OCI-LY1 (cell line): ENCODE measurements around the gene NKIRAS2.

Experiments used
- H2AFZ ChIP-seq: fragments of 200-600 bp; sonication (generic), shearing (Covaris generic); 2 replicates; pipeline ENCODE4 v1.6.0; 2014; ENCODE audit warnings: antibody characterized with exemption, mild to moderate bottlenecking, low read length
- H3F3A ChIP-seq: fragments of 200-600 bp; sonication (generic), shearing (Covaris generic); 2 replicates; pipeline ENCODE4 v1.6.0; 2014; ENCODE audit warnings: mild to moderate bottlenecking, antibody characterized with exemption, low read length, moderate library complexity; ENCODE audit not compliant: insufficient read depth
- H3K27ac ChIP-seq: fragments of 200-600 bp; sonication (generic); 2 replicates; pipeline ENCODE4 v1.5.1; 2014; ENCODE audit warnings: low read length, mixed run types, mild to moderate bottlenecking, low read depth; ENCODE audit not compliant: poor library complexity, severe bottlenecking
- H3K27me3 ChIP-seq: fragments of 200-600 bp; sonication (generic); 2 replicates; pipeline ENCODE4 v1.6.0; 2014; ENCODE audit warnings: antibody characterized with exemption, mild to moderate bottlenecking, low read length, moderate library complexity; ENCODE audit not compliant: insufficient read depth
- H3K36me3 ChIP-seq: fragments of 200-600 bp; sonication (generic); 2 replicates; pipeline ENCODE4 v1.6.1; 2014; ENCODE audit warnings: mild to moderate bottlenecking, antibody characterized with exemption, low read length, moderate library complexity, mixed read lengths; ENCODE audit not compliant: insufficient read depth
- H3K4me1 ChIP-seq: fragments of 200-600 bp; sonication (generic); 2 replicates; pipeline ENCODE4 v1.5.1; 2014; ENCODE audit warnings: mild to moderate bottlenecking, low read length, moderate library complexity; ENCODE audit not compliant: insufficient read depth, severe bottlenecking
- H3K4me2 ChIP-seq: fragments of 200-600 bp; sonication (generic), shearing (Covaris generic); 2 replicates; pipeline ENCODE4 v1.6.1; 2014; ENCODE audit warnings: low read length
- H3K4me3 ChIP-seq: fragments of 200-600 bp; sonication (generic); 2 replicates; pipeline ENCODE4 v1.5.1; 2014; ENCODE audit warnings: low read length, low read depth, mild to moderate bottlenecking, mixed read lengths; ENCODE audit not compliant: poor library complexity, severe bottlenecking
- H3K79me2 ChIP-seq: fragments of 200-600 bp; shearing (Covaris generic); 2 replicates; pipeline ENCODE4 v1.6.1; 2016; ENCODE audit warnings: mixed run types, low read length, mixed read lengths; ENCODE audit not compliant: insufficient read depth
- H3K9ac ChIP-seq: fragments of 200-600 bp; sonication (generic), shearing (Covaris generic); 2 replicates; pipeline ENCODE4 v1.6.1; 2014; ENCODE audit warnings: mild to moderate bottlenecking, low read length, mixed read lengths
- H3K9me2 ChIP-seq: fragments of 200-600 bp; sonication (generic), shearing (Covaris generic); 2 replicates; pipeline ENCODE4 v1.6.1; 2014; ENCODE audit warnings: low read depth, mild to moderate bottlenecking, low read length, mixed read lengths
- H3K9me3 ChIP-seq: fragments of 200-600 bp; shearing (Covaris generic); 2 replicates; pipeline ENCODE4 v1.6.1; 2014; ENCODE audit warnings: low read length, mixed read lengths
- H4K20me1 ChIP-seq: fragments of 200-600 bp; sonication (generic), shearing (Covaris generic); 2 replicates; pipeline ENCODE4 v1.6.0; 2016; ENCODE audit warnings: mild to moderate bottlenecking, low read length; ENCODE audit not compliant: insufficient read depth
- EZH2 ChIP-seq: fragments of 200-600 bp; sonication (generic), shearing (Covaris generic); IDR thresholded peaks from 2 replicates; pipeline ENCODE4 v1.8.0; 2017; ENCODE audit warnings: borderline replicate concordance, mixed run types, mild to moderate bottlenecking, antibody characterized with exemption, low read length, moderate library complexity, mixed read lengths
- TF ChIP-seq, protein P1 (sequence below): fragments of 200-600 bp; sonication (generic), shearing (Covaris generic); IDR thresholded peaks from 2 replicates; pipeline ENCODE4 v1.5.1; 2017; ENCODE audit warnings: mild to moderate bottlenecking, antibody characterized with exemption, low read length, moderate library complexity, mixed read lengths

NKIRAS2 gene

DNA sequence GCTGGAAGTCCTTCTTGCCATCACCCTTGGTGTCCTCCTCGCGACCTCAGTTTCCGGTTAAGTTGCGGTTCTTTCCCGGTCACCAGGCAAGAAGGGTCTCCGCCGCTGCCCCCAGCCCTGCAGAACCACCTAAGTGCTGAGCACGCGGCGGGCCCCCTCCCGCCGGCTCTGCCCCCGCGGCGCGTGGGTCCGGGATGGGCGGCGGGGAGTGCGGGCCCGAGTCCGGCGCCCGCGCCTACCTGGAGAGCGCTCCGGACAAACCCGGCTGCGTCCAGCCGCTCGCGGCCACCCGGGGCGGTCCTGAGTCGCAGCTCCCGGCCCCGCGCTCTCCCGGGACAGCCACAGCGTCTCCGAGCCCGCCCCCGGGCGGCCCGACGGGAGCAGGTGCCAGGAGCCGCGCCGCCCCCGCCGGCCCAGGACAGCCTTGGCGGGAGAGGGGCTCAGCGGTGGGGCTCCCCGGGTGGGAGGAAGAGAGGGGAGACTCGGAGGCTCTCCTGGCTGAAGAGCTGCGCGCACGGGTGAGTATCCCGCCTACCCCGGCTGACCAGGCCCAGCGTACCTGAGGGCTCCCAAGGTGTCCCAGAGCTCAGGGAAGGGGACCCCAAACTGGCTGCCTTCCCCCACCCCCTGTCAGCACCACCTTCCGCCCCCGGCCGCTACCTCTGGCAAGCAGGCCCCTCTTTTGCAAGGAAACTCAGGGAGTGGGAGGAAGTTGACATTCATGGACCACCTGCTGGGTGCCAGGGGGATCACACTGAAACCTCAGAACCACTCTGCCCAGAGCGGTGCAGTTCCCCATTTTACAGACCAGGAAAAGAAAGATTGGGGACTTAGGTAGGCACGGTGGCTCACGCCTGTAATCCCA lies 52.7 kb downstream of the NKIRAS2 start:
- Histone ChIP-seq H3K27me3 (peaks cover 4% of the 10 kb centered on the region), H3K4me2 (0 out of 2 replicates have a peak overlapping the region, but pooled peaks have one; percentile 25), H3F3A (no peaks in the 10 kb centered on the region), H3K9me2 (no peaks in the 10 kb centered on the region), H3K27ac (no peak overlapping the region), H3K4me1 (no peaks in the 10 kb centered on the region), H3K9me3 (no peaks in the 10 kb centered on the region), H3K9ac (no peak overlapping the region), H3K79me2 (no peaks in the 10 kb centered on the region), H3K4me3 (peak overlapping the region; percentile 6), H2AFZ (no peak overlapping the region), H4K20me1 (no peaks in the 10 kb centered on the region), H3K36me3 (no peaks in the 10 kb centered on the region)
- TF ChIP-seq, protein P1, sequence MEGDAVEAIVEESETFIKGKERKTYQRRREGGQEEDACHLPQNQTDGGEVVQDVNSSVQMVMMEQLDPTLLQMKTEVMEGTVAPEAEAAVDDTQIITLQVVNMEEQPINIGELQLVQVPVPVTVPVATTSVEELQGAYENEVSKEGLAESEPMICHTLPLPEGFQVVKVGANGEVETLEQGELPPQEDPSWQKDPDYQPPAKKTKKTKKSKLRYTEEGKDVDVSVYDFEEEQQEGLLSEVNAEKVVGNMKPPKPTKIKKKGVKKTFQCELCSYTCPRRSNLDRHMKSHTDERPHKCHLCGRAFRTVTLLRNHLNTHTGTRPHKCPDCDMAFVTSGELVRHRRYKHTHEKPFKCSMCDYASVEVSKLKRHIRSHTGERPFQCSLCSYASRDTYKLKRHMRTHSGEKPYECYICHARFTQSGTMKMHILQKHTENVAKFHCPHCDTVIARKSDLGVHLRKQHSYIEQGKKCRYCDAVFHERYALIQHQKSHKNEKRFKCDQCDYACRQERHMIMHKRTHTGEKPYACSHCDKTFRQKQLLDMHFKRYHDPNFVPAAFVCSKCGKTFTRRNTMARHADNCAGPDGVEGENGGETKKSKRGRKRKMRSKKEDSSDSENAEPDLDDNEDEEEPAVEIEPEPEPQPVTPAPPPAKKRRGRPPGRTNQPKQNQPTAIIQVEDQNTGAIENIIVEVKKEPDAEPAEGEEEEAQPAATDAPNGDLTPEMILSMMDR = no peak
- no peak for TF ChIP-seq EZH2
